Nasal cavity respiratory epithelium epithelial cell of viscerocranial mucosa (primary cell): Measurements from ENCODE around the gene B3GAT1. TPM values are rescaled to one million over a fixed set of nuclear protein-coding genes. Genes with fewer than 3 reads are reported as not detected.

ENCODE experiments used
- total RNA-seq: library from RNA; depleted of rRNA; stranded (reverse); fragments of >200 nt; gene quantifications from 2 replicates; pipeline ENCODE4 v1.2.3, GENCODE V29; 2014

B3GAT1 gene
- total RNA-seq = under 0.01 TPM in 1 of 2 replicates, not detected in the other

GRCh38 chr11:134412203-134413042, at the start of gene B3GAT1:
TSS of gene B3GAT1 (minus strand) at chr11:134412242. CDS start at chr11:134387659, 24,583 bp downstream.

GRCh38 chr11:134331354-134332188, 80.5 kb downstream of the B3GAT1 start, which contains the start of gene GLB1L2:
TSS of gene GLB1L2 (plus strand) at chr11:134331988. CDS start at chr11:134332062, 74 bp downstream.

Other genes with a start within 250 kb of the B3GAT1 start
- 7.9 and 11.7 TPM in 2 replicates for gene NCAPD3, start 188.3 kb downstream of the B3GAT1 start, total RNA-seq
- 20.2 and 40.7 TPM in 2 replicates for gene VPS26B, start 187.6 kb downstream of the B3GAT1 start, total RNA-seq
- 53.8 and 54.3 TPM in 2 replicates for gene THYN1, start 158.9 kb downstream of the B3GAT1 start, total RNA-seq
- gene ACAD8, start 158.7 kb downstream of the B3GAT1 start, total RNA-seq = 15.7 and 16.4 TPM in 2 replicates
- 1.3 and 3.8 TPM in 2 replicates for gene GLB1L3, start 135.9 kb downstream of the B3GAT1 start, total RNA-seq
- 1.9 and 4.4 TPM in 2 replicates for gene GLB1L2, start 80.3 kb downstream of the B3GAT1 start, total RNA-seq